Neural progenitor cell (in vitro differentiated cells): ENCODE results near the gene TIMM8B. TPM values are rescaled to one million over a fixed set of nuclear protein-coding genes. Genes with fewer than 3 reads are reported as not detected.

Experiments
- DNase-seq: peaks from one replicate; pipeline ENCODE4 v3.0.0-alpha.2; 2016; ENCODE audit warnings: low spot score
- H2AFZ ChIP-seq: fragments of 200-600 bp; sonication (generic); replicated peaks from 2 replicates; pipeline ENCODE4 v1.6.1; 2016; ENCODE audit warnings: antibody characterized with exemption
- H3F3A ChIP-seq: fragments of 200-600 bp; sonication (generic); 2 replicates; pipeline ENCODE4 v1.6.1; 2016; ENCODE audit warnings: antibody characterized with exemption, low read depth
- H3K27ac ChIP-seq: fragments of 200-600 bp; sonication (generic); 2 replicates; pipeline ENCODE4 v1.5.1; 2016; ENCODE audit warnings: mild to moderate bottlenecking
- H3K27me3 ChIP-seq: fragments of 200-600 bp; sonication (generic); 2 replicates; pipeline ENCODE4 v1.6.1; 2016; ENCODE audit warnings: mild to moderate bottlenecking, moderate library complexity
- H3K36me3 ChIP-seq: fragments of 200-600 bp; sonication (generic); 2 replicates; pipeline ENCODE4 v1.5.1; 2016
- H3K4me1 ChIP-seq: fragments of 200-600 bp; sonication (generic); 2 replicates; pipeline ENCODE4 v1.6.1; 2016; ENCODE audit warnings: mixed run types
- H3K4me2 ChIP-seq: fragments of 200-600 bp; sonication (generic); 2 replicates; pipeline ENCODE4 v1.6.1; 2016
- H3K4me3 ChIP-seq: fragments of 200-600 bp; sonication (generic); 2 replicates; pipeline ENCODE4 v1.5.1; 2016
- H3K79me2 ChIP-seq: fragments of 200-600 bp; sonication (generic); 2 replicates; pipeline ENCODE4 v1.6.1; 2016; ENCODE audit warnings: low read depth
- H3K9ac ChIP-seq: fragments of 200-600 bp; sonication (generic); 2 replicates; pipeline ENCODE4 v1.6.1; 2016
- H3K9me3 ChIP-seq: fragments of 200-600 bp; sonication (generic); 2 replicates; pipeline ENCODE4 v1.5.1; 2016; ENCODE audit warnings: low read depth
- H4K20me1 ChIP-seq: fragments of 200-600 bp; sonication (generic); 2 replicates; pipeline ENCODE4 v1.6.1; 2016; ENCODE audit warnings: low read depth
- H3K27ac Mint-ChIP-seq: 3 replicates; pipeline ENCODE4 v1.8.0; 2021; ENCODE audit warnings: mixed read lengths
- H3K27me3 Mint-ChIP-seq: 2 replicates; pipeline ENCODE4 v1.8.0; 2022; ENCODE audit warnings: low read depth, mild to moderate bottlenecking, inconsistent platforms, moderate library complexity, mixed read lengths; ENCODE audit not compliant: insufficient read depth
- H3K36me3 Mint-ChIP-seq: 3 replicates; pipeline ENCODE4 v1.8.0; 2021; ENCODE audit warnings: mixed read lengths
- H3K4me1 Mint-ChIP-seq: 3 replicates; pipeline ENCODE4 v1.8.0; 2021; ENCODE audit warnings: mixed read lengths
- H3K4me3 Mint-ChIP-seq: 3 replicates; pipeline ENCODE4 v1.8.0; 2021; ENCODE audit warnings: mild to moderate bottlenecking, moderate library complexity, mixed read lengths
- H3K9me3 Mint-ChIP-seq: 3 replicates; pipeline ENCODE4 v1.8.0; 2020; ENCODE audit warnings: mixed read lengths
- CTCF ChIP-seq: fragments of 200-600 bp; sonication (generic); IDR thresholded peaks from 2 replicates; pipeline ENCODE4 v1.5.1; 2017; ENCODE audit warnings: antibody characterized with exemption, mild to moderate bottlenecking
- EZH2 ChIP-seq: fragments of 200-600 bp; sonication (generic); IDR thresholded peaks from 2 replicates; pipeline ENCODE4 v1.6.1; 2017; ENCODE audit warnings: antibody characterized with exemption, mild to moderate bottlenecking, moderate library complexity
- EZH2phosphoT487 ChIP-seq: fragments of 200-600 bp; sonication (generic); IDR thresholded peaks from 2 replicates; pipeline ENCODE4 v1.6.1; 2017; ENCODE audit warnings: antibody characterized with exemption
- total RNA-seq: library from RNA; depleted of rRNA; stranded (reverse); fragments of >200 nt; gene quantifications from 2 replicates; pipeline ENCODE4 v1.2.3, GENCODE V29; 2015; ENCODE audit warnings: low replicate concordance

The TIMM8B gene
- total RNA-seq, 1 donor from 2014 or later = 38.9 TPM

GRCh38 chr11:112129656-112130055 is 43.1 kb upstream of the TIMM8B start:
- Histone ChIP-seq H3K9ac (no peak overlapping the region), H4K20me1 (no peaks in the 10 kb centered on the region), H3K9me3 (no peaks in the 10 kb centered on the region), H3K27me3 (no peaks in the 10 kb centered on the region), H3K4me1 (no peaks in the 10 kb centered on the region), H3K36me3 (no peaks in the 10 kb centered on the region), H3K27ac (no peak overlapping the region), H3K4me2 (no peak overlapping the region), H3F3A (no peaks in the 10 kb centered on the region), H2AFZ (no peak overlapping the region), H3K79me2 (no peaks in the 10 kb centered on the region), H3K4me3 (no peak overlapping the region)
- H3K4me3 Mint-ChIP-seq = no peak overlapping the region
- no peaks in the 10 kb centered on the region for H3K4me1 Mint-ChIP-seq
- H3K27ac Mint-ChIP-seq = no peak overlapping the region
- TF ChIP-seq EZH2phosphoT487 (no peak), CTCF (no peak), EZH2 (no peak)
- H3K9me3 Mint-ChIP-seq = no peaks in the 10 kb centered on the region
- H3K27me3 Mint-ChIP-seq = no peaks in the 10 kb centered on the region
- DNase-seq = no peak
- H3K36me3 Mint-ChIP-seq = no peaks in the 10 kb centered on the region

GRCh38 chr11:112128483-112129121 is 42.0 kb upstream of the TIMM8B start:
- H2AFZ ChIP-seq = no peak overlapping the region
- TF ChIP-seq CTCF = no peak
- TF ChIP-seq EZH2 = no peak
- TF ChIP-seq EZH2phosphoT487 = no peak
- H3K27ac ChIP-seq = no peak overlapping the region
- H3K27me3 Mint-ChIP-seq = no peaks in the 10 kb centered on the region
- no peaks in the 10 kb centered on the region for H3K79me2 ChIP-seq
- no peaks in the 10 kb centered on the region for H3K27me3 ChIP-seq
- no peaks in the 10 kb centered on the region for H3K9me3 Mint-ChIP-seq
- no peak overlapping the region for H3K9ac ChIP-seq
- no peak for DNase-seq
- no peaks in the 10 kb centered on the region for H3K4me1 Mint-ChIP-seq
- H3K4me2 ChIP-seq = no peak overlapping the region
- H3K27ac Mint-ChIP-seq = no peak overlapping the region
- no peaks in the 10 kb centered on the region for H4K20me1 ChIP-seq
- no peaks in the 10 kb centered on the region for H3K36me3 Mint-ChIP-seq
- H3K4me3 ChIP-seq = no peak overlapping the region
- H3K4me3 Mint-ChIP-seq = no peak overlapping the region
- no peaks in the 10 kb centered on the region for H3K9me3 ChIP-seq
- no peaks in the 10 kb centered on the region for H3F3A ChIP-seq
- no peaks in the 10 kb centered on the region for H3K36me3 ChIP-seq
- H3K4me1 ChIP-seq = no peaks in the 10 kb centered on the region

- Histone ChIP-seq H3K9me3 (no peaks in the 10 kb centered on the region), H3K4me3 (no peak overlapping the region), H3K27me3 (no peaks in the 10 kb centered on the region), H3K9ac (no peak overlapping the region), H3K36me3 (no peaks in the 10 kb centered on the region), H3K79me2 (no peaks in the 10 kb centered on the region), H3K27ac (no peak overlapping the region), H3K4me2 (no peak overlapping the region), H4K20me1 (no peaks in the 10 kb centered on the region), H2AFZ (no peak overlapping the region), H3K4me1 (no peaks in the 10 kb centered on the region), H3F3A (no peaks in the 10 kb centered on the region)
- TF ChIP-seq CTCF (no peak), EZH2 (no peak), EZH2phosphoT487 (no peak)
- H3K27me3 Mint-ChIP-seq = no peaks in the 10 kb centered on the region
- no peaks in the 10 kb centered on the region for H3K36me3 Mint-ChIP-seq
- H3K4me3 Mint-ChIP-seq = no peak overlapping the region
- H3K4me1 Mint-ChIP-seq = no peaks in the 10 kb centered on the region
- H3K27ac Mint-ChIP-seq = no peak overlapping the region
- H3K9me3 Mint-ChIP-seq = no peaks in the 10 kb centered on the region
- no peak for DNase-seq
These were observed 40.5 kb upstream of the TIMM8B start for GRCh38 chr11:112127056-112127455.
